Activated effector memory CD4-positive, alpha-beta T cell treated with Interleukin-2 at 50 U/mL for 16 hours (primary cell): Measurements from ENCODE around the gene DEUP1.

Experiments
- DNase-seq: peaks from one replicate; pipeline ENCODE4 v3.0.0-alpha.2; 2020

The DEUP1 gene

GRCh38 chr11:93480256-93480655, 149.7 kb downstream of the DEUP1 start:
- DNase-seq: no peak

GRCh38 chr11:93480756-93481155, 150.2 kb downstream of the DEUP1 start:
- DNase-seq: no peak

GRCh38 chr11:93481279-93481678, 150.7 kb downstream of the DEUP1 start:
- no peak for DNase-seq

GRCh38 chr11:93481696-93482095, 151.2 kb downstream of the DEUP1 start:
- no peak for DNase-seq

- DNase-seq: no peak
Measured at GRCh38 chr11:93482556-93482955, 152.0 kb downstream of the DEUP1 start.

GRCh38 chr11:93484716-93485115, 154.2 kb downstream of the DEUP1 start:
- DNase-seq: no peak

- no peak for DNase-seq
Measured at GRCh38 chr11:93485983-93486382, 155.4 kb downstream of the DEUP1 start.

GRCh38 chr11:93487032-93487483, 156.5 kb downstream of the DEUP1 start:
- no peak for DNase-seq
